GM21390 (cell line): ENCODE data around the gene MAML3.
"Not testable (repeated sequence)": the region's sequence is repeated elsewhere in the genome, so short reads cannot be mapped to it uniquely, and the experiment has no call there.

ENCODE experiments used
- ATAC-seq: cut with Tn5 transposase; IDR thresholded peaks from one replicate; pipeline ENCODE4 v1.9.1; 2021; ENCODE audit not compliant: unreplicated experiment

The MAML3 gene

GRCh38 chr4:139969635-139970266 lies 184.2 kb downstream of the MAML3 start:
- no peak for ATAC-seq

GRCh38 chr4:139968831-139969230 lies 185.2 kb downstream of the MAML3 start:
- no peak for ATAC-seq

- no peak for ATAC-seq
Measured at GRCh38 chr4:139966383-139966782, 187.6 kb downstream of the MAML3 start.

GRCh38 chr4:139965789-139966188 lies 188.2 kb downstream of the MAML3 start:
- no peak for ATAC-seq

- no peak for ATAC-seq
Measured at GRCh38 chr4:139963708-139964107, 190.3 kb downstream of the MAML3 start.

GRCh38 chr4:139962130-139962684 lies 191.8 kb downstream of the MAML3 start:
- no peak for ATAC-seq

- ATAC-seq: no peak
Measured at GRCh38 chr4:139961344-139961946, 192.5 kb downstream of the MAML3 start.

GRCh38 chr4:139959396-139959795 lies 194.6 kb downstream of the MAML3 start:
- ATAC-seq: no peak

GRCh38 chr4:139958739-139959098 lies 195.3 kb downstream of the MAML3 start:
- no peak for ATAC-seq

- ATAC-seq: no peak
Measured at GRCh38 chr4:139957986-139958738, 195.8 kb downstream of the MAML3 start.

GRCh38 chr4:139957065-139957464 lies 196.9 kb downstream of the MAML3 start:
- no peak for ATAC-seq

- ATAC-seq: no peak
Measured at GRCh38 chr4:139956507-139957017, 197.4 kb downstream of the MAML3 start.

- ATAC-seq: no peak
Measured at GRCh38 chr4:139955600-139955999, 198.4 kb downstream of the MAML3 start.

GRCh38 chr4:139954512-139954911 lies 199.5 kb downstream of the MAML3 start:
- ATAC-seq: no peak

GRCh38 chr4:139951021-139951420 lies 203.0 kb downstream of the MAML3 start:
- peak; percentile 14 for ATAC-seq

- ATAC-seq: peak; percentile 87
Measured at GRCh38 chr4:139950568-139950967, 203.4 kb downstream of the MAML3 start.

GRCh38 chr4:139944916-139945315 lies 209.1 kb downstream of the MAML3 start:
- not testable (repeated sequence) for ATAC-seq

GRCh38 chr4:139943277-139943676 lies 210.7 kb downstream of the MAML3 start:
- no peak for ATAC-seq

- no peak for ATAC-seq
Measured at GRCh38 chr4:139942241-139942640, 211.7 kb downstream of the MAML3 start.

GRCh38 chr4:139940600-139940999 lies 213.4 kb downstream of the MAML3 start:
- no peak for ATAC-seq

- ATAC-seq: no peak
Measured at GRCh38 chr4:139938414-139938813, 215.6 kb downstream of the MAML3 start.

GRCh38 chr4:139935911-139936310 lies 218.1 kb downstream of the MAML3 start:
- no peak for ATAC-seq
